A673 (cell line): ENCODE results near the gene UROS.

ENCODE experiments used
- CTCF ChIP-seq: fragments of 300-800, 200-600 bp; sonication (generic); conservative IDR thresholded peaks from 2 replicates; pipeline ENCODE4 v1.5.1; 2017; ENCODE audit warnings: low read depth, mild to moderate bottlenecking, antibody characterized with exemption, low read length, moderate library complexity, mixed read lengths
- EZH2 ChIP-seq: fragments of 200-600 bp; sonication (generic); IDR thresholded peaks from 2 replicates; pipeline ENCODE4 v1.6.1; 2017; ENCODE audit warnings: borderline replicate concordance, low read depth, mild to moderate bottlenecking, mixed read lengths, antibody characterized with exemption, low read length; ENCODE audit not compliant: poor library complexity, severe bottlenecking

- TF ChIP-seq CTCF (no peak), EZH2 (no peak)
Observed at GRCh38 chr10:125756196-125756595, 66.9 kb downstream of the UROS start.
